Neural progenitor cell (in vitro differentiated cells): ENCODE data around the gene UBXN2A. TPM values are rescaled to one million over a fixed set of nuclear protein-coding genes. Genes with fewer than 3 reads are reported as not detected.

Experiments used
- DNase-seq: peaks from one replicate; pipeline ENCODE4 v3.0.0-alpha.2; 2016; ENCODE audit warnings: low spot score
- H2AFZ ChIP-seq: fragments of 200-600 bp; sonication (generic); replicated peaks from 2 replicates; pipeline ENCODE4 v1.6.1; 2016; ENCODE audit warnings: antibody characterized with exemption
- H3F3A ChIP-seq: fragments of 200-600 bp; sonication (generic); 2 replicates; pipeline ENCODE4 v1.6.1; 2016; ENCODE audit warnings: antibody characterized with exemption, low read depth
- H3K27ac ChIP-seq: fragments of 200-600 bp; sonication (generic); 2 replicates; pipeline ENCODE4 v1.5.1; 2016; ENCODE audit warnings: mild to moderate bottlenecking
- H3K27me3 ChIP-seq: fragments of 200-600 bp; sonication (generic); 2 replicates; pipeline ENCODE4 v1.6.1; 2016; ENCODE audit warnings: mild to moderate bottlenecking, moderate library complexity
- H3K36me3 ChIP-seq: fragments of 200-600 bp; sonication (generic); 2 replicates; pipeline ENCODE4 v1.5.1; 2016
- H3K4me1 ChIP-seq: fragments of 200-600 bp; sonication (generic); 2 replicates; pipeline ENCODE4 v1.6.1; 2016; ENCODE audit warnings: mixed run types
- H3K4me2 ChIP-seq: fragments of 200-600 bp; sonication (generic); 2 replicates; pipeline ENCODE4 v1.6.1; 2016
- H3K4me3 ChIP-seq: fragments of 200-600 bp; sonication (generic); 2 replicates; pipeline ENCODE4 v1.5.1; 2016
- H3K79me2 ChIP-seq: fragments of 200-600 bp; sonication (generic); 2 replicates; pipeline ENCODE4 v1.6.1; 2016; ENCODE audit warnings: low read depth
- H3K9ac ChIP-seq: fragments of 200-600 bp; sonication (generic); 2 replicates; pipeline ENCODE4 v1.6.1; 2016
- H3K9me3 ChIP-seq: fragments of 200-600 bp; sonication (generic); 2 replicates; pipeline ENCODE4 v1.5.1; 2016; ENCODE audit warnings: low read depth
- H4K20me1 ChIP-seq: fragments of 200-600 bp; sonication (generic); 2 replicates; pipeline ENCODE4 v1.6.1; 2016; ENCODE audit warnings: low read depth
- H3K27ac Mint-ChIP-seq: 3 replicates; pipeline ENCODE4 v1.8.0; 2021; ENCODE audit warnings: mixed read lengths
- H3K27me3 Mint-ChIP-seq: 2 replicates; pipeline ENCODE4 v1.8.0; 2022; ENCODE audit warnings: low read depth, mild to moderate bottlenecking, inconsistent platforms, moderate library complexity, mixed read lengths; ENCODE audit not compliant: insufficient read depth
- H3K36me3 Mint-ChIP-seq: 3 replicates; pipeline ENCODE4 v1.8.0; 2021; ENCODE audit warnings: mixed read lengths
- H3K4me1 Mint-ChIP-seq: 3 replicates; pipeline ENCODE4 v1.8.0; 2021; ENCODE audit warnings: mixed read lengths
- H3K4me3 Mint-ChIP-seq: 3 replicates; pipeline ENCODE4 v1.8.0; 2021; ENCODE audit warnings: mild to moderate bottlenecking, moderate library complexity, mixed read lengths
- H3K9me3 Mint-ChIP-seq: 3 replicates; pipeline ENCODE4 v1.8.0; 2020; ENCODE audit warnings: mixed read lengths
- CTCF ChIP-seq: fragments of 200-600 bp; sonication (generic); IDR thresholded peaks from 2 replicates; pipeline ENCODE4 v1.5.1; 2017; ENCODE audit warnings: antibody characterized with exemption, mild to moderate bottlenecking
- EZH2 ChIP-seq: fragments of 200-600 bp; sonication (generic); IDR thresholded peaks from 2 replicates; pipeline ENCODE4 v1.6.1; 2017; ENCODE audit warnings: antibody characterized with exemption, mild to moderate bottlenecking, moderate library complexity
- EZH2phosphoT487 ChIP-seq: fragments of 200-600 bp; sonication (generic); IDR thresholded peaks from 2 replicates; pipeline ENCODE4 v1.6.1; 2017; ENCODE audit warnings: antibody characterized with exemption
- small RNA-seq: library from RNA; depleted of rRNA; stranded (forward); fragments of <200 nt; gene quantifications from one replicate; pipeline ENCODE3, GENCODE V24; 2015
- total RNA-seq: library from RNA; depleted of rRNA; stranded (reverse); fragments of >200 nt; gene quantifications from 2 replicates; pipeline ENCODE4 v1.2.3, GENCODE V29; 2015; ENCODE audit warnings: low replicate concordance

The UBXN2A gene
- total RNA-seq, 1 donor from 2014 or later: 24.1 TPM

- Mint-ChIP-seq H3K4me1 (peaks cover 15% of the 10 kb centered on the region), H3K4me3 (no peak overlapping the region), H3K9me3 (no peaks in the 10 kb centered on the region), H3K27me3 (peaks cover 3% of the 10 kb centered on the region), H3K27ac (no peak overlapping the region), H3K36me3 (no peaks in the 10 kb centered on the region)
- peaks cover 4% of the 10 kb centered on the region for H3K27me3 ChIP-seq
- H3K4me2 ChIP-seq: peak overlapping the region; percentile 83
- H2AFZ ChIP-seq: peak overlapping the region; percentile 64
- H3K4me1 ChIP-seq: peaks cover 9% of the 10 kb centered on the region
- peak; percentile 65 for DNase-seq
- H3K9me3 ChIP-seq: no peaks in the 10 kb centered on the region
- peak overlapping the region; percentile 69 for H3K4me3 ChIP-seq
- peaks cover 30% of the 10 kb centered on the region for H3F3A ChIP-seq
- H3K9ac ChIP-seq: peak overlapping the region; percentile 29
- H3K27ac ChIP-seq: no peak overlapping the region
- peaks cover 16% of the 10 kb centered on the region for H3K79me2 ChIP-seq
- no peaks in the 10 kb centered on the region for H4K20me1 ChIP-seq
- H3K36me3 ChIP-seq: no peaks in the 10 kb centered on the region
- TF ChIP-seq CTCF (no peak), EZH2 (no peak), EZH2phosphoT487 (no peak)
Measured at GRCh38 chr2:24050041-24050979, 110.0 kb downstream of the UBXN2A start.

GRCh38 chr2:24051833-24052232 lies 111.6 kb downstream of the UBXN2A start:
- Mint-ChIP-seq H3K4me3 (no peak overlapping the region), H3K27ac (no peak overlapping the region), H3K36me3 (no peaks in the 10 kb centered on the region), H3K4me1 (peaks cover 8% of the 10 kb centered on the region), H3K9me3 (no peaks in the 10 kb centered on the region), H3K27me3 (peaks cover 3% of the 10 kb centered on the region)
- H3K4me2 ChIP-seq: no peak overlapping the region
- no peak for DNase-seq
- no peak for TF ChIP-seq CTCF
- TF ChIP-seq EZH2phosphoT487: no peak
- no peak for TF ChIP-seq EZH2
- no peak overlapping the region for H3K9ac ChIP-seq
- no peaks in the 10 kb centered on the region for H3K9me3 ChIP-seq
- H3K27me3 ChIP-seq: peaks cover 4% of the 10 kb centered on the region
- no peak overlapping the region for H2AFZ ChIP-seq
- H3K4me1 ChIP-seq: peaks cover 4% of the 10 kb centered on the region
- no peak overlapping the region for H3K4me3 ChIP-seq
- H3K79me2 ChIP-seq: peaks cover 3% of the 10 kb centered on the region
- H4K20me1 ChIP-seq: no peaks in the 10 kb centered on the region
- no peak overlapping the region for H3K27ac ChIP-seq
- H3F3A ChIP-seq: peaks cover 30% of the 10 kb centered on the region
- no peaks in the 10 kb centered on the region for H3K36me3 ChIP-seq

GRCh38 chr2:24052951-24053350 lies 112.7 kb downstream of the UBXN2A start:
- H3K79me2 ChIP-seq: no peaks in the 10 kb centered on the region
- no peak overlapping the region for H3K27ac ChIP-seq
- H4K20me1 ChIP-seq: no peaks in the 10 kb centered on the region
- no peak overlapping the region for H3K4me2 ChIP-seq
- no peaks in the 10 kb centered on the region for H3K4me1 ChIP-seq
- H3K27me3 ChIP-seq: peaks cover 4% of the 10 kb centered on the region
- no peak overlapping the region for H3K27ac Mint-ChIP-seq
- H3F3A ChIP-seq: peaks cover 26% of the 10 kb centered on the region
- peaks cover under 1% of the 10 kb centered on the region for H3K27me3 Mint-ChIP-seq
- no peak for TF ChIP-seq CTCF
- no peak for TF ChIP-seq EZH2phosphoT487
- TF ChIP-seq EZH2: no peak
- no peak for DNase-seq
- no peak overlapping the region for H3K9ac ChIP-seq
- no peaks in the 10 kb centered on the region for H3K36me3 Mint-ChIP-seq
- no peak overlapping the region for H3K4me3 ChIP-seq
- no peak overlapping the region for H2AFZ ChIP-seq
- H3K36me3 ChIP-seq: no peaks in the 10 kb centered on the region
- H3K4me1 Mint-ChIP-seq: no peaks in the 10 kb centered on the region
- H3K4me3 Mint-ChIP-seq: no peak overlapping the region
- no peaks in the 10 kb centered on the region for H3K9me3 ChIP-seq
- no peaks in the 10 kb centered on the region for H3K9me3 Mint-ChIP-seq

Small RNAs within 50 kb of the gene (small RNA-seq; reads per million reads assigned to genes)
- gene RN7SL610P (not detected), gene RNU6-370P (not detected)

Other genes with a start within 250 kb of the UBXN2A start
- gene ATAD2B, start 13.3 kb upstream of the UBXN2A start, total RNA-seq: 22.4 and 38.7 TPM in 2 replicates
- gene MFSD2B, start 69.6 kb downstream of the UBXN2A start, total RNA-seq: 0.40 TPM in 1 of 2 replicates, not detected in the other
- 21.6 and 25.9 TPM in 2 replicates for gene WDCP, start 106.9 kb downstream of the UBXN2A start, total RNA-seq
- gene FKBP1B, start 109.3 kb downstream of the UBXN2A start, total RNA-seq: 46.0 and 58.6 TPM in 2 replicates
- 186 and 329 TPM in 2 replicates for gene SF3B6, start 135.9 kb downstream of the UBXN2A start, total RNA-seq
- gene TP53I3, start 144.4 kb downstream of the UBXN2A start, total RNA-seq: 25.8 and 36.5 TPM in 2 replicates
- gene PFN4, start 182.9 kb downstream of the UBXN2A start, total RNA-seq: 0.21 and 0.43 TPM in 2 replicates
- gene FAM228B, start 183.0 kb downstream of the UBXN2A start, total RNA-seq: 27.1 and 31.2 TPM in 2 replicates
- 0.34 TPM in 1 of 2 replicates, not detected in the other for gene FAM228A, start 234.6 kb downstream of the UBXN2A start, total RNA-seq